HepG2 (cell line): ENCODE data around the gene LCAT. TPM values are rescaled to one million over a fixed set of nuclear protein-coding genes. Genes with fewer than 3 reads are reported as not detected.
A peak's percentile ranks its signal among the peaks of the same experiment; 100 is the strongest.

Experiments
- FOXJ3 ChIP-seq: sonication (generic); formaldehyde crosslinking; IDR thresholded peaks from 2 replicates; pipeline ENCODE4 v1.4.0; 2020; ENCODE audit warnings: missing genetic modification reagents, mild to moderate bottlenecking, borderline replicate concordance
- GATAD1 ChIP-seq: IDR thresholded peaks from 2 replicates; pipeline ENCODE4 v1.6.1; 2016; ENCODE audit warnings: missing genetic modification reagents, missing compliant biosample characterization
- HOXD1 ChIP-seq: sonication (generic); formaldehyde crosslinking; IDR thresholded peaks from 2 replicates; pipeline ENCODE4 v1.5.0; 2020; ENCODE audit warnings: missing genetic modification reagents
- JUNB ChIP-seq: sonication (generic); formaldehyde crosslinking; IDR thresholded peaks from 2 replicates; pipeline ENCODE4 v1.8.0; 2022; ENCODE audit warnings: missing genetic modification reagents, mild to moderate bottlenecking, borderline replicate concordance
- MTF1 ChIP-seq: sonication (generic); formaldehyde crosslinking; IDR thresholded peaks from 2 replicates; pipeline ENCODE4 v1.5.0; 2020; ENCODE audit warnings: missing genetic modification reagents
- NFIC ChIP-seq: IDR thresholded peaks from 2 replicates; pipeline ENCODE4 v1.6.1; 2012; ENCODE audit warnings: mild to moderate bottlenecking, low read length, inconsistent platforms
- ZFP41 ChIP-seq: sonication (generic); formaldehyde crosslinking; IDR thresholded peaks from 2 replicates; pipeline ENCODE4 v1.4.0; 2020; ENCODE audit warnings: mild to moderate bottlenecking, missing genetic modification reagents, borderline replicate concordance
- ZKSCAN5 ChIP-seq: sonication (generic); formaldehyde crosslinking; IDR thresholded peaks from 2 replicates; pipeline ENCODE4 v1.5.1; 2020; ENCODE audit warnings: mild to moderate bottlenecking, missing genetic modification reagents
- ZNF10 ChIP-seq: sonication (generic); formaldehyde crosslinking; IDR thresholded peaks from 2 replicates; pipeline ENCODE4 v1.4.0; 2020; ENCODE audit warnings: mild to moderate bottlenecking, low read depth, missing genetic modification reagents, borderline replicate concordance
- ZNF282 ChIP-seq: fragments of 450-650 bp; IDR thresholded peaks from 2 replicates; pipeline ENCODE4 v1.6.1; 2018; ENCODE audit not compliant: partially characterized antibody
- ZNF343 ChIP-seq: sonication (generic); formaldehyde crosslinking; IDR thresholded peaks from 2 replicates; pipeline ENCODE4 v1.4.0; 2020; ENCODE audit warnings: mild to moderate bottlenecking, missing genetic modification reagents
- ZNF569 ChIP-seq: sonication (generic); formaldehyde crosslinking; IDR thresholded peaks from 2 replicates; pipeline ENCODE4 v1.5.0; 2020; ENCODE audit warnings: mild to moderate bottlenecking, missing genetic modification reagents, moderate library complexity, borderline replicate concordance
- ZNF746 ChIP-seq: sonication (generic); formaldehyde crosslinking; IDR thresholded peaks from 2 replicates; pipeline ENCODE4 v1.8.0; 2022; ENCODE audit warnings: mild to moderate bottlenecking, missing genetic modification reagents
- polyA plus RNA-seq, 8 experiments: library from polyadenylated mRNA; depleted of rRNA in 3 of 8; stranded (reverse) in 7 of 8; unstranded in 1 of 8; fragments of >200 nt; fragmentation: Illumina TruSeq in 4 of 8; extraction: Trizol in 4 of 8; gene quantifications; 2 replicates each; pipeline versions ENCODE4 v1.2.1 to v1.2.3, GENCODE V29; 2011 to 2016; ENCODE audit warnings: low read depth in 4 of 8, missing spikeins in 1 of 8, mixed read lengths in 1 of 8; ENCODE audit not compliant: insufficient read depth in 1 of 8
- total RNA-seq, 5 experiments: library from RNA; depleted of rRNA; stranded (reverse); fragments of >200 nt; fragmentation: Illumina TruSeq; extraction: Trizol; gene quantifications; 2 replicates each; pipeline ENCODE4 v1.2.3, GENCODE V29; 2016; ENCODE audit warnings: low read depth in 1 of 5
- TF ChIP-seq, protein P1 (sequence below): fragments of 450-650 bp; IDR thresholded peaks from 2 replicates; pipeline ENCODE4 v1.6.1; 2017
- TF ChIP-seq, protein P2 (sequence below): sonication (generic); formaldehyde crosslinking; IDR thresholded peaks from 2 replicates; pipeline ENCODE4 v1.4.0; 2020; ENCODE audit warnings: missing genetic modification reagents
- TF ChIP-seq, protein P3 (sequence below): IDR thresholded peaks from 2 replicates; pipeline ENCODE4 v1.6.1; 2016; ENCODE audit warnings: mild to moderate bottlenecking
- TF ChIP-seq, protein P4 (sequence below): sonication (generic); formaldehyde crosslinking; IDR thresholded peaks from 2 replicates; pipeline ENCODE4 v1.5.0; 2020; ENCODE audit warnings: mild to moderate bottlenecking, missing genetic modification reagents, borderline replicate concordance

The LCAT gene
- total and polyA plus RNA-seq, 2 of the 13 experiments (the other 11 are each of a cell fraction or from before 2014, with no cell fraction given): 36.1 to 38.9 TPM

DNA sequence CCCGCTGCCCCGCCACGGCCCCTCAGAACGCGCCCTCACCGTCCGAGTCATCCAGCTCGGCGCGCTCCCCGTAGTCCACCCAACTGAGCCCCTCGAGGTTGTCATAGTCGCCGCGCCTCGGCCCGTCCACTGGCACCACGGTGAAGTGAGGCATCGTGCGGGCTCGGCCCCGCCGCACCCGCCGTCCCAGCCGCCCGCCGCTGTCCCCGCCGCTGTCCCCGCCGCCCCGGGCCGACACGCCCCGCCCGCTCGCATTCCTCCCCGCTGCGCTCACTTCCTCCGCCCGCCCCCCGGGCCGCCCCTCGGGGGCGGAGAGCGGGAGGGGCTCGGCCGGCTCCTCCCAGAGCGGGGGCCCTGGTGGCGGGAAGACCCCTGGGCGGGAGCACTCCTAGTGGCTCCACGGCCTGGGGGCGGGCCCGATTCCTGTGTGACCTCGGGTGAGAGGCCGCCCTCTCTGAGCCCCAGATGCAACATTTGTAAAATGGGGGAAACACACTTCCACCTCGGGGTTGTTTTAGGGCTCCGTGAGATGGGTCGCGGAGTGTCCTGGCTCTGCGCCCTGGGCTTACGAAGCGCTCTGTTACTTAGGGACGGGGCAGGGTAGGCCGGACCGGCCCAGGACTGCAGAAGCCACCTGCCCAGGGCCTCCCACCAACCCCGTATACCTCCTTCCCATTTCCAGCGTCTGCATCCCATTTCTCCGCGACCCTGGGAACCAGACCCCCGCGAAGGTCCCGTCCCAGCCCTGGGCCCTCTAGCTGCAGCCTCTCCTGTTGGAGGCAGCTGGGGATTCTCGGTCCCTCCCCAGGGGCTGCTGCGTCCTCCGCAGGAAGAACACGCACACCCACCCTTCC lies 24.7 kb upstream of the LCAT start, which contains the start of gene SLC12A4 (continued):
- no peak for TF ChIP-seq ZKSCAN5 (CRISPR knock-in tag)
- TF ChIP-seq, protein P1, sequence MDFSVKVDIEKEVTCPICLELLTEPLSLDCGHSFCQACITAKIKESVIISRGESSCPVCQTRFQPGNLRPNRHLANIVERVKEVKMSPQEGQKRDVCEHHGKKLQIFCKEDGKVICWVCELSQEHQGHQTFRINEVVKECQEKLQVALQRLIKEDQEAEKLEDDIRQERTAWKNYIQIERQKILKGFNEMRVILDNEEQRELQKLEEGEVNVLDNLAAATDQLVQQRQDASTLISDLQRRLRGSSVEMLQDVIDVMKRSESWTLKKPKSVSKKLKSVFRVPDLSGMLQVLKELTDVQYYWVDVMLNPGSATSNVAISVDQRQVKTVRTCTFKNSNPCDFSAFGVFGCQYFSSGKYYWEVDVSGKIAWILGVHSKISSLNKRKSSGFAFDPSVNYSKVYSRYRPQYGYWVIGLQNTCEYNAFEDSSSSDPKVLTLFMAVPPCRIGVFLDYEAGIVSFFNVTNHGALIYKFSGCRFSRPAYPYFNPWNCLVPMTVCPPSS: no peak
- no peak for TF ChIP-seq NFIC
- TF ChIP-seq GATAD1 (CRISPR knock-in tag): peak; percentile 71
- no peak for TF ChIP-seq ZNF10 (CRISPR knock-in tag)
- TF ChIP-seq ZNF282: no peak
- peak; percentile 58 for TF ChIP-seq ZFP41 (CRISPR knock-in tag)
- no peak for TF ChIP-seq ZNF343 (CRISPR knock-in tag)
- TF ChIP-seq, protein P2, sequence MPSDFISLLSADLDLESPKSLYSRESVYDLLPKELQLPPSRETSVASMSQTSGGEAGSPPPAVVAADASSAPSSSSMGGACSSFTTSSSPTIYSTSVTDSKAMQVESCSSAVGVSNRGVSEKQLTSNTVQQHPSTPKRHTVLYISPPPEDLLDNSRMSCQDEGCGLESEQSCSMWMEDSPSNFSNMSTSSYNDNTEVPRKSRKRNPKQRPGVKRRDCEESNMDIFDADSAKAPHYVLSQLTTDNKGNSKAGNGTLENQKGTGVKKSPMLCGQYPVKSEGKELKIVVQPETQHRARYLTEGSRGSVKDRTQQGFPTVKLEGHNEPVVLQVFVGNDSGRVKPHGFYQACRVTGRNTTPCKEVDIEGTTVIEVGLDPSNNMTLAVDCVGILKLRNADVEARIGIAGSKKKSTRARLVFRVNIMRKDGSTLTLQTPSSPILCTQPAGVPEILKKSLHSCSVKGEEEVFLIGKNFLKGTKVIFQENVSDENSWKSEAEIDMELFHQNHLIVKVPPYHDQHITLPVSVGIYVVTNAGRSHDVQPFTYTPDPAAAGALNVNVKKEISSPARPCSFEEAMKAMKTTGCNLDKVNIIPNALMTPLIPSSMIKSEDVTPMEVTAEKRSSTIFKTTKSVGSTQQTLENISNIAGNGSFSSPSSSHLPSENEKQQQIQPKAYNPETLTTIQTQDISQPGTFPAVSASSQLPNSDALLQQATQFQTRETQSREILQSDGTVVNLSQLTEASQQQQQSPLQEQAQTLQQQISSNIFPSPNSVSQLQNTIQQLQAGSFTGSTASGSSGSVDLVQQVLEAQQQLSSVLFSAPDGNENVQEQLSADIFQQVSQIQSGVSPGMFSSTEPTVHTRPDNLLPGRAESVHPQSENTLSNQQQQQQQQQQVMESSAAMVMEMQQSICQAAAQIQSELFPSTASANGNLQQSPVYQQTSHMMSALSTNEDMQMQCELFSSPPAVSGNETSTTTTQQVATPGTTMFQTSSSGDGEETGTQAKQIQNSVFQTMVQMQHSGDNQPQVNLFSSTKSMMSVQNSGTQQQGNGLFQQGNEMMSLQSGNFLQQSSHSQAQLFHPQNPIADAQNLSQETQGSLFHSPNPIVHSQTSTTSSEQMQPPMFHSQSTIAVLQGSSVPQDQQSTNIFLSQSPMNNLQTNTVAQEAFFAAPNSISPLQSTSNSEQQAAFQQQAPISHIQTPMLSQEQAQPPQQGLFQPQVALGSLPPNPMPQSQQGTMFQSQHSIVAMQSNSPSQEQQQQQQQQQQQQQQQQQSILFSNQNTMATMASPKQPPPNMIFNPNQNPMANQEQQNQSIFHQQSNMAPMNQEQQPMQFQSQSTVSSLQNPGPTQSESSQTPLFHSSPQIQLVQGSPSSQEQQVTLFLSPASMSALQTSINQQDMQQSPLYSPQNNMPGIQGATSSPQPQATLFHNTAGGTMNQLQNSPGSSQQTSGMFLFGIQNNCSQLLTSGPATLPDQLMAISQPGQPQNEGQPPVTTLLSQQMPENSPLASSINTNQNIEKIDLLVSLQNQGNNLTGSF (CRISPR knock-in tag): 0 out of 2 replicates have a peak, but pooled peaks have one; percentile 37
- no peak; the same call in 1 of the 2 replicates for TF ChIP-seq HOXD1 (CRISPR knock-in tag)
- 0 out of 2 replicates have a peak, but pooled peaks have one; percentile 28 for TF ChIP-seq MTF1
- TF ChIP-seq FOXJ3 (CRISPR knock-in tag): no peak
- TF ChIP-seq ZNF746 (CRISPR knock-in tag): peak; percentile 85
- TF ChIP-seq, protein P3, sequence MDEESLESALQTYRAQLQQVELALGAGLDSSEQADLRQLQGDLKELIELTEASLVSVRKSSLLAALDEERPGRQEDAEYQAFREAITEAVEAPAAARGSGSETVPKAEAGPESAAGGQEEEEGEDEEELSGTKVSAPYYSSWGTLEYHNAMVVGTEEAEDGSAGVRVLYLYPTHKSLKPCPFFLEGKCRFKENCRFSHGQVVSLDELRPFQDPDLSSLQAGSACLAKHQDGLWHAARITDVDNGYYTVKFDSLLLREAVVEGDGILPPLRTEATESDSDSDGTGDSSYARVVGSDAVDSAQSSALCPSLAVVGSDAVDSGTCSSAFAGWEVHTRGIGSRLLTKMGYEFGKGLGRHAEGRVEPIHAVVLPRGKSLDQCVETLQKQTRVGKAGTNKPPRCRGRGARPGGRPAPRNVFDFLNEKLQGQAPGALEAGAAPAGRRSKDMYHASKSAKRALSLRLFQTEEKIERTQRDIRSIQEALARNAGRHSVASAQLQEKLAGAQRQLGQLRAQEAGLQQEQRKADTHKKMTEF (CRISPR knock-in tag): peak; percentile 95
- TF ChIP-seq ZNF569 (CRISPR knock-in tag): peak; percentile 58; the same call in 1 of the 2 replicates
- TF ChIP-seq, protein P4, sequence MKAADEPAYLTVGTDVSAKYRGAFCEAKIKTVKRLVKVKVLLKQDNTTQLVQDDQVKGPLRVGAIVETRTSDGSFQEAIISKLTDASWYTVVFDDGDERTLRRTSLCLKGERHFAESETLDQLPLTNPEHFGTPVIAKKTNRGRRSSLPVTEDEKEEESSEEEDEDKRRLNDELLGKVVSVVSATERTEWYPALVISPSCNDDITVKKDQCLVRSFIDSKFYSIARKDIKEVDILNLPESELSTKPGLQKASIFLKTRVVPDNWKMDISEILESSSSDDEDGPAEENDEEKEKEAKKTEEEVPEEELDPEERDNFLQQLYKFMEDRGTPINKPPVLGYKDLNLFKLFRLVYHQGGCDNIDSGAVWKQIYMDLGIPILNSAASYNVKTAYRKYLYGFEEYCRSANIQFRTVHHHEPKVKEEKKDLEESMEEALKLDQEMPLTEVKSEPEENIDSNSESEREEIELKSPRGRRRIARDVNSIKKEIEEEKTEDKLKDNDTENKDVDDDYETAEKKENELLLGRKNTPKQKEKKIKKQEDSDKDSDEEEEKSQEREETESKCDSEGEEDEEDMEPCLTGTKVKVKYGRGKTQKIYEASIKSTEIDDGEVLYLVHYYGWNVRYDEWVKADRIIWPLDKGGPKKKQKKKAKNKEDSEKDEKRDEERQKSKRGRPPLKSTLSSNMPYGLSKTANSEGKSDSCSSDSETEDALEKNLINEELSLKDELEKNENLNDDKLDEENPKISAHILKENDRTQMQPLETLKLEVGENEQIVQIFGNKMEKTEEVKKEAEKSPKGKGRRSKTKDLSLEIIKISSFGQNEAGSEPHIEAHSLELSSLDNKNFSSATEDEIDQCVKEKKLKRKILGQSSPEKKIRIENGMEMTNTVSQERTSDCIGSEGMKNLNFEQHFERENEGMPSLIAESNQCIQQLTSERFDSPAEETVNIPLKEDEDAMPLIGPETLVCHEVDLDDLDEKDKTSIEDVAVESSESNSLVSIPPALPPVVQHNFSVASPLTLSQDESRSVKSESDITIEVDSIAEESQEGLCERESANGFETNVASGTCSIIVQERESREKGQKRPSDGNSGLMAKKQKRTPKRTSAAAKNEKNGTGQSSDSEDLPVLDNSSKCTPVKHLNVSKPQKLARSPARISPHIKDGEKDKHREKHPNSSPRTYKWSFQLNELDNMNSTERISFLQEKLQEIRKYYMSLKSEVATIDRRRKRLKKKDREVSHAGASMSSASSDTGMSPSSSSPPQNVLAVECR (CRISPR knock-in tag): peak; percentile 81
- no peak for TF ChIP-seq JUNB (CRISPR knock-in tag)
